ENCODE data around the gene RANBP10.
"Not testable (repeated sequence)": the region's sequence is repeated elsewhere in the genome, so short reads cannot be mapped to it uniquely, and the experiment has no call there.

The RANBP10 gene

DNA sequence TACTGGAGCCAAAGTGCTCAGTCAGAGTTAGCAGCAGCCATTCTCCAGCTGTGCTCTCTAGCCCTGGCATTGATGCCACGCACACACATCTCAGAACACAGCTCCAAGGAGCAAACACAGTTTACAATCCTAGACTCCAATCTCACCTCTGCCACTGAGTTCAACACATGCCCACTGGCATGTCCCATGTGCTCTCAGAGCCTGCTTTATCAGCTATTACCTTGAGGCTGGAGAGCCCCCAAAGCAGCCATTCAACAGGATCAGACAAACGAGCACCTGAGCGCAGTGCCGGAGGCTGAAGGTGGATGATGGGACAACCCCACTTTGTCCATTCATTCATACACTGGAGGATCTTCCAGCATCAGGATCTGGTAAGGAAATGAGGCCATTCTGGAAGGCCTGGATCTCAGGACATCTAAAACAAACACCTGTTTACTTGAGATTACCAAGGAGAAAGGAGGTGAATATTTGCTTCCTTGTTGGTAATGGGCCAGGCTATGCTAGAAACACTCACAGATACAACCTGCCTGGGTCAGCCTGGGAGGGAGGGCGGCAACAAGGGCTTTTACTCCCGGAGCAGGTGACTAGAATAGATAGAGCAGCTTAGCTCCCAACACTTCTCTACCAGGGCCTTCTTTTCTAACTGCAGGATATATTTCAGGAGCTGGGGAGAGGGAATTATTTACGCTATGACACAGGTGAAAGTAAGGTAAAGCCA is 25.4 kb downstream of the RANBP10 start:
- no peak for DNase-seq

DNA sequence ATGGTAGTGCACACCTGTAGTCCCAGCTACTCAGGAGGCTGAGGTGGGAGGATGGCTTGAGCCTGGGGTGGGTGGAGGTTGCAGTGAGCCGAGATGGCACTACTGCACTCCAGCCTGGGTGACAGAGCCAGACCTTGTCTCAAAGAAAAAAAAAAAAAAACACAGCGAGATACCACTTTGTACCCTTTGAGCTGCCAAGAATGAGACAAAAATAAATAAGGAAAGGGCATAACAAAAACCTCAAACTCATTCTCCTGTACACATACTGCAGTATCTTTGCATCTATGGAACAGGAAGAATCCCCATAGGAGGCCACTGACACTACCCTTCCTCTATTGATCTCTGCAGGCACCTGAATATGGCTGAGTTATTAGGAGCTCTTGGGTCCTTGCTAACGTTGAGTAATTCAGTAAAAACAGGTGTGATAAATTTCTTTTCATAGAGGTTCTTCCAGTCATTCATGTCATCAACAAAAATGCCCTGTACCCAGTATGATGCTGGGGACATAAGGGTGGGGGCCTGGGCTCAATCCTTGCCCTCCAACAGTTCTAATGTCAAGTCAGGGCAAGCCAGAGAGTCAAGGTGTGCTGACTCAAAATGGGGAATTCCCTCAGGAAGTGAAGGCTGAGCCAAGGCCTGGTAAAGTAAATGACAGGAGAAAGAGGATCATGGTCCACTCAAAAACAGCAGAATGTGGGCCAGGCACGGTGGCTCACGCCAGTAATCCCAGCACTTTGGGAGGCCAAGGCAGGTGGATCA is 26.9 kb downstream of the RANBP10 start:
- no peak for DNase-seq

DNA sequence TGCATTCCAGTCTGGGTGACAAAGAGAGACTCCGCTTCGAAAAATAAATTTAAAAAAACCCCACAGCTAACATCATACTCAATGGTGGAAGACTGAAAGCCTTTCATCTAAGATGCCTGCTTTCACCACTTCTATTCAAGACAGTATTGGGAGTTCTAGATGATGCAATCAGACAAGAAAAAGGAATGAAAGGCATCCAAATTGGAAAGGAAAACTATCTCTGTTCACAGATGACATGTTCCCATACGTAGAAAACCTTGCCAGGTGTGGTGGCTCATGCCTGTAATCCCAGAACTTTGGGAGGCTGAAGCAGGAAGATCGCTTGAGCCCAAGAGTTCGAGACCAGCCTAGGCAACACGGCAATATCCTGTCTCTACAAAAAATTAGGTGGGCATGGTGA is 31.1 kb downstream of the RANBP10 start:
- no peak for DNase-seq

DNA sequence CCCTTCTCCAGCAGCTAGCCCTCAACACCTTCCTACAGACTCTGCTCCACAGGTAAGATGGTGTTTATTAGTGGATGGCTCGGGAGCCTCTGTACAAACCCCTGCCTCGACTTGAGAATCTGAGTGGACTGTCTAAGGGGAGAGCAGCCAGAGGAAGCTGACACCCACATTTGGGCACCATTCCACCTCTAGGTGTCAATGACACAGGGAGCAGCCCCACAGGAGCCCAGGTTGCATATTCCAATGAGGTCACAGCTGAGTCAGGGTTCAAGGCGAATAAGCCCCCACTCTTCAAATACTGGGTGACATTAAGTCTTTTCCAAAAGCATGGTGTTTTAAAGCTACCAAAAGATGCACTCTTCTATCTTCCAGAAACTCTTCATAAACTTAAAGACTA is 31.9 kb downstream of the RANBP10 start:
- DNase-seq: no peak

DNA sequence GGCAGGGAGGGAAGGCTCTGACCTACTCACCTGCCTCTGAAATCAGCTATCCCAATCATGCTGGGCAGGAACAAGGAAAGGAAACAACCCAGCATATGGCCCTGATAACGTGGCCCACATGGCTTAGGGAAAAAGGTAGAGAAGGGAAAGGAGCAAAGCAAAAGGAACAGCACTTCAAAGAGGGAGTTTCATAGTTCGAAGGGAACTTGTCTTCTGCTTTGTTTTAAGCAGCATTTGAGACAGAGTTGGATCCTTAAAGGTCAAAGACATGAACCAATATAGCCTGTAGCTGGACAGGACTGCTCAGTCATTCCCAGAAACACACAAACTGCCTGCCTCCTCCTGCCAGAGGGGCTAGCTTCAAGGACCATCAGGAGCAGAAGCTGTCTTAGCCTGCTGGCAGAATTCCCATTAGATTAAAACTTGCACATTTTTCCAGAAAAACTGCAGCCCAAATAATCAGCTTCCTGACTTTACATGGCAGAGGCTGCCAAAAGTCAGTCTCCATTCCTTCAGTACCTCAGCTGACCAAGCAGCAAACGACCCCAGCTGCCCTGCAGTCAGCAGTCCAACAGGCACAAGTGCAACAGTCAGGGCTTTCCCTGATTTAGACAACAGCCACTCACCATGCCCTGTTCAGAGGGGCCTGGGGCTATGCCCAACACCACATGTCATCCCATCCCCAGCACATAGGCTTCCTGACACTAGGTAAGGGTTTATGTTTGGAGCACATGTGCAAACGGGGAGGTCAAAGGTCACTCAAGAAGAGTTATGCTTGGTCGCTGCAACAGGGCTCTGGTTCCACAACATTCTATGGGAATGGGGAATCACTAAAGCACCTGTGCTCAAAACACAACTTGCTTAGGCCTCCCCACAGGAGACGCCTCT is 32.5 kb downstream of the RANBP10 start:
- no peak for DNase-seq

DNA sequence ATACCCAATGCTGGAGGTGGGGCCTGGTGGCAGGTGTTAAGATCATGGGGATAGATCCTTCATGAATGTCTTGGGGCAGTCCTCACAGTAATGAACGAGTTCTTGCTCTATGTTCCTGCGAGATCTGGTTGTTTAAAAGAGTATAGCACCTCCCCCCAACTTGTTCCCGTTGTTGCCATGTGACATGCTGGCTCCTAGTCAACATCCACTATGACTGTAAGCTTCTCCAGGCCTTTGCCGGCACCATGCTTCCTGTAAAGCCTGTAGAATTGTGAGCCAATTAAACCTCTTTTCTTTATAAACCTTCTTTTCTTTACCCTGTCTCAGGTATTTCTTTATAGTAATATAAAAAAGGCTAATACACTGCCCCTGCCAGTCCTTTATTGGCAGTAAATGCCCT is 33.3 kb downstream of the RANBP10 start:
- peak in 1 of 58 donors; percentile 4 for DNase-seq

DNA sequence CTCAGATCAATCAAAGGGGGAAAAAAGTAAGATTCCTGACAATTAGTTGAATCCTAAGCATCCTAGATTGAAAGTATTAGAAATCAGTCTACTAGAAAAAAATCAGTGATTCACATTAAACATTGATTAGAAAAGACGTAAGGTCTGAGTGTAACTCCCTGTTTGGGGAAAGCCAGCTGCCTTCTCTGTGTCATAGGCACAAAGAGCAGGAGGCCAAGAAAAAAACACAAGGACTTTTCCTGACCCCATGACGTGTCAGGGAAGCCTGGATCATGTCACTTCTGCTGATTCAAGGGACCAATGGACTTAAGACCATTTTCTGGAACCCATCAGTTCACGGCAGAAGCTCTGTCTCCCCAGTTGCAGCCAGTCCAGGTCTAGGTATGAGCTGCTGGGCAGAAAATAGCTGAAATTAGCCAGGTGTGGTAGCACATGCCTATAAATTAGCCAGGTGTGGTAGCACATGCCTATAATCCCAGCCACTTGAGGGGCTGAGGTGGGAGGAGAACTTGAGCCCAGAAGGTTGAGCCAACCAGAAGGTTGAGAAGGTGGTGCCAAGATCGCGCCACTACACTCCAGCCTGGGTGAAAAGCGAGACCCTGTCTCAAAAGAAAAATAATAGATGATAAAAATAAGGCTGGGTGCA is 35.9 kb downstream of the RANBP10 start:
- DNase-seq: no peak

DNA sequence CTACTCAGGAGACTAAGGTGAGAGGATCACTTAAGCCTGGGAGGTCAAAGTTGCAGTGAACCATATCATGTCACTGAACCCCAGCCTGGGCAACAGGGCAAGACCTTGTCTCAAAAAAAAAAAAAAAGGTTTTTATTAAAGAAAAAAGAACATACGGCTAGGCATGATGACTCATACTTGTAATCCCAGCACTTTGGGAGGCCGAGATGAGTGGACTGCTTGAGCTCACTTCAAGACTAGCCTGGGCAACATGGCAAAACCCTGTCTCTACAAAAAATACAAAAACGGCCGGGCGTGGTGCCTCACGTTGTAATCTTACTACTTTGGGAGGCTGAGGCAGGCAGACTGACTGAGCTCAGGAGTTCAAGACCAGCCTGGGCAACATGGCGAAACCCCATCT is 38.4 kb downstream of the RANBP10 start:
- no peak for DNase-seq

DNA sequence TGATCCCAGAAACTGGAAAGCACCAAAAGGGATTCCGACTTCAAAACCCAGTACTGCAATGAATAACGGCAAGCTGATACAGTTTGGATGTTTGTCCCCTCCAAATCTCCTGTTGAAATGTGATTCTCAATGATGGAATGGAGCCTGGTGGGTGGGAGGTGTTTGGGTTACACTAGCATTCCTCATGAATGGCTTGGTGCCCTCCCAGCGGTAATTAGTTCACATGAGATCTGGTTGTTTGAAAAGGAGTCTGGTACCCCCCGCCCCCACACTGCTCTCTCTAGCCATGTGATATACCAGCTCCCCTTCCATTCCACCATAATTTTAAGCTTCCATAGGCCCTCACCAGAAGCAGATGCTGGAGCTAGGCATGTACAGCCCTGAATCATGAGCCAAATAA is 40.1 kb downstream of the RANBP10 start:
- DNase-seq: no peak

DNA sequence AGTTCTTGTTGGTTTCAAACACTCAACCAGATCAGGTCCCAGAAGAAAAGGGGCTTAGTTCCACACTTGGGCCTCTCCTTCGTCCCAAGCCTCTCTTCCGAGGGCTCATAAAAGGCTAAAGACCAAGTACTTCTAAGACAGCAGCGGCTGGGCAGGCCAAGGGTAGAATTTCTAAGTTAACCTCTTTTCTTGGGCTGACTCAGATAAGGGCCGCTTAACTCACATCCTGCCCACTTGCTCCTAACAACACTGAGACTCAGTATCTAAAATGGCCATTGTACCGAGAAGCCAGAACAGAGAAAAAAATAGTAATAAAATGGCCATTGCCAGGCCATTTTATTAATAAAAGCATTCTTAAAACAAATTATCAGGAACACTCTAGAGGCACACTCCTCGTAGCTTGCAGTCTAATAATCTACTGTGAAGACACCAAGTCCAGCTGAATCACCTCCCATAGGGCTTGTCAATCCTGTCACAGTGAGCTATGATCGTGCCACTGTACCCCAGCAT is 42.1 kb downstream of the RANBP10 start:
- DNase-seq: no peak

DNA sequence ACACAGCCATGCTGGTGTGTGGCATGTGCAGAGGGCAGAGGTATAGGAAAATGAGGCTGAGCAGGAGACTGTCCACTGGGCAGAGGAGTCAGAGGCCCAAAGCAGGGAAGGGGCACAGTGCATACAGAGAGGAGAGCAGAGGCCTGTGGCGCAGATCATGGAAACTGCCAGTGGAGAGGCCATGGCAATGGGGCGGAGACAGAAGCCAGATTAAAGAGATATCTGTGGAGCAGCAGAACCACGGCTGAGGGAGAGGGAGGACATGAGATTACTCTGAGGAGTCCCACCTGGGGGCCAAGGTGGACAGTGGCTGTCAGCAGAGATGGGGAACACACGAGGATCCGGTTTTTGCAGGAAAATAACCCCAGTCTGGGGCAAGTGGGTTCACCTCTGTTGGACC is 43.3 kb downstream of the RANBP10 start:
- DNase-seq: no peak

DNA sequence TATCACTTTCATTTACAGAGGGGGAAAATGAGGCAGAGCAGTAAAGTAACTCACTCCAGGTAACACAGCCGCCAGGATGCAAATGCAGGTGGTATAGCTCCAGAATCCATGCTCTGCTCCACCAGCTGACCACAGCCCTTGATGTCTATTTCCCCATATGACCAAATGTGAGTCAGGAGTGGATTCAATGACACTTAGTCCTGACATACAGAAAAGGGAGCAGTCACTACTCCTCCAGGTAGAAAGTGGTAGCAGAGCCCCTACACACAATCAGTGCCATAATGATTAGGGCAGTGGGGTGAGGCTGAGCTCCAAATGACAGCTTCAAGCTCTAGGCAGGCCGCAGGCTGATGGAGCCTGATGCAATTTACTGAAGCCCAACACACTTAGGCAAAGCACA is 44.0 kb downstream of the RANBP10 start:
- no peak for DNase-seq

DNA sequence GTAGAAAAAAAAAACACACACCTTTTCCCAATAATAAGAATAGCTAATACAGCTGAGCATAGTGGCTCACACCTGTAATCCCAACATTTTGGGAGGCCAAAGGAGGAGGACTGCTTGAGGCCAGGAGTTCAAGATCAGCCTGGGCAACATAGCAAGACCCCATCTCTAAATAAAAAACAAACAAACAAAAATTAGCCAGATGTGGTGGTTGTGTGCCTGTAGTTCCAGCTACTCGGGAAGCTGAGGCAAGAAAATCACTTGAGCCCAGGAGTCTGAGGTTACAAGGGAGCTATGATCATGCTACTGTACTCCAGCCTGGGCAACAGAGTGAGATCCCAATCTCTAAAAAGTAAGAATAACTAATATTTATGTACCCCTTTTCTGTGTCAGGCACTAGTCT is 44.4 kb downstream of the RANBP10 start:
- no peak for DNase-seq

DNA sequence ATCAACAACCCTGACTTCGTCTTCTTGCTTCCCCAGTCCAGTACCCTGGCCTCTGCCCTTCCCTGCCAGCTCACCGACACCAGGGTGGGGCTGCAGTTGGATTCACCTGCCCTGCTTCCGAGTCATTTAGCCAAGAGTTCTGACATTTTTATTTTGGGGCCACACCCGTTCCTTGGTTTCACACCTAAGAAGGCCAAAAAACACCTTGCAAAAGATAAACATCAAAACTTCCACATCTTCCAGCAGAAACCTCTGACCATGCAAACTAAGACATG is 45.5 kb downstream of the RANBP10 start:
- DNase-seq: no peak

DNA sequence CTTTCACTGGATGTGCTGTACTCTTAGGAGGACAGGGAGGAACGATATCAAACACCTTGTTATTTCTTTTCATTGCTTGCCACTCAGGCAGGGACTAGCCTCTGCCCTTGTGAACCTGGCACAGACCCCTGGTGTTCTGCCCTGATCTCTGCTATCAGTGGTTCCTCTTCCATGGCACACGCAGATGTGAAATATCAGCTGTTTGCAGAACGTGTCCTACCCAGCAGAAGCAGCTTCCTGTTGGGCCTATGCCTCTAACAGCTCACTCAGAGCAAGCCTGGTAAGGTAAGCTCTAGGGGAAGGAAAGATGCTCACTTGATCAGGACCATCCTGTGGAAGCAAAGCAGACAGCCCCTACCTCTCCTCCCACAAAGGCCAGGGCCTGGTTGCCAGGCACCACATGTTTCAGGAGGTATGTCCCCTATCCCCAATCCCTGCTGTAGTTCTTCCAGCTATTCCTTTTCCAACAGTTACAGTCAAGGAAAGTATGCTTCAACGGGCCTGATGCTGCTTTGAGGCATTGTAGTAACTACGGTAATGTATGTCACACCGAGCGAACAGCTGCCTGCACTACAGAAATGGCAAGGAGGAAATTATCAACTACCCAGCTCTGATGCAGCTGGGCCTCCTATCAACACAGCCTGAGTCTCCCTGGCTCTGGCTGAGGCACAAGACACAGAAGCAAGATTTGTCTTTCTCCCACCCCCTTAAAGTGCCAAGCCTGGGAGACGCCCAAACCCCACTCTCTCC is 46.0 kb downstream of the RANBP10 start:
- peak in 6 of 58 donors; percentile 4 to 38 (median 8) for DNase-seq

DNA sequence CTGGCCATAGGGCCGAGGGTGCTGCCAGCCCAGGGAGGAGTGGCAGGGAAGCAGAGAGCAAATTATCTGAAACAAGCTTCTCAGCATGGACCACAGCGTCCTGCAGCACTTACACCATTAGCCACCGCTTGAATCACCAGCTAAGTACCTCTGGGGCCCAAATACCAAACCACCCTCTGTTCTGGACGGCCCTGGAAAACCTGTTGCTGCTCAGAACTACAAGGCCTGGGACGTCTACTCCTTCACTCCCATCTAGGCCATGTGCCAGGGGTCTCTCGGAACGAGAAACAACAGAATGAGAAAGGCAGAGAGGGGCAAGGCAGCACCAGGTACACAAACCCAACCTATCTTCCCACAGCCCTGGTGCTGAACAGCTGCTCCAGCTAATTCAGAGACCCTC is 47.4 kb downstream of the RANBP10 start:
- no peak for DNase-seq

DNA sequence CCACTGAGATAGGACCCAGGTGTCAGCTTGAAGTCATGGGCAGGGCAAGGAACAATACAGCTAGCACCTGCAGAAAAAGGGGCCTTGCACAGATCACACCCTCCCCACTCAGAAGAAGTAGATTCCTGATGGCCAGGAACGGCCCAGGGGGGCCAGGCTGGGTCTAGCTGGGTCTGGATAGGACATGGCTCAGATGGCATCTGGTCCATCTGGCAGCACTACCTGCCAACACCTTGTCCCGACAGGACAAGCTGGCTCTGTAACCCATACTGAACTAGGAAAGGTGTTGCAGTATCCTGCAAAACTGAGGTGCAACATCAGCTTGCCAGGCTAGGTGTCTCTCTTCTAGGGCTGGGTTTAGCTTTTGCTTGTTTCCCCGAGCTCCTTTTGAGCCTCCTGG is 48.4 kb downstream of the RANBP10 start:
- no peak for DNase-seq

DNA sequence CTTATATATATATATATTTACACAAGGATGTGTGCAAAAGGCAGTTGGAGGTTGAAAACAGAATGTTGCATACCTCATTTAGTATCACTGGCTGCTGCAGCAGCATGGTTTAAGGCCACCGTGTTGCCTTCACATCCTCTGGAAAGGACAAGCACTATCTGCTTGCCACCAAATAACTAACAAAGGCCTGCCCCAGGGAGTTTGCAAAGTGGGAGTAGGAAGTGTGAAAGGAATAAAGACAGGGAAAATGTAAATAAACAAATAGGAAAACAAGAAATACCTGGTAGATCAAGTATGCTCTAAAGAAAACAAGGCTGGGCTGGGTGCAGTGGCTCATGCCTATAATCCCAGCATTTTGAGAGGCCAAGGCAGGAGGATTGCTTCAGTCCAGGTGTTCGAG is 53.7 kb downstream of the RANBP10 start:
- no peak for DNase-seq

DNA sequence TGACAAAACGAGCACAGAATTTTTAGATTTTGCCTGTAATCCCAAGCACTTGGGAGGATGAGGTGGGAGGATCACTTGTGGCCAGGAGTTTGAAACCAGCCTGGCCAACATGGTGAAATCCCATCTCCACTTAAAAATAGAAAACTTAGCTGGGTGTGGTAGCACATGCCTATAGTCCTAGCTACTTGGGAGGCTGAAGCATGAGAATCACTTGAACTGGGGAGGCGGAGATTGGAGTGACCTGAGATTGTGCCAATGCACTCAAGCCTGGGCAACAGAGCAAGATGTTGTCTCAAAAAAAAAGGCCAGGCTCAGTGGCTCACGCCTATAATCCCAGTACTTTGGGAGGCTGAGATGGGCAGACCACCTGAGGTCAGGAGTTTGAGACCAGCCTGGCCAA is 55.0 kb downstream of the RANBP10 start:
- not testable (repeated sequence) for DNase-seq

DNA sequence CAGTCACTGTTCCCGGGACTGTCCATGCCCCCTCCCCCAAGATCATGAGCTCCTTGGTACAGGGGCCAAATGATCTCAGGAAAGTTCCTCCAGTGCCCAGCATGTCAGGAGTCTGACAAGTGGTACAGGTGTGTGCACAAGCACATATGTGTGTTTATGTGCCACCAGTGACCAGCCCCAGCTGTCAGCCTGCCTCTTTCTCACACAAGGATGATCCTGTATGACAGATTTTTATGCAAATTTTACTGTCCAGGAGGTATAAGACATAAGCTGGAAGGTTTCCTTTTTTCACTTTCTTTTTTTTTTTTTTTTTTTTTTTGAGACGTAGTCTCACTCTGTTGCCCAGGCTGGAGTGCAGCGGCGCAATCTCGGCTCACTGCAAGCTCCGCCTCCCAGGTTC is 55.9 kb downstream of the RANBP10 start:
- no peak for DNase-seq
